RWPE2 (cell line): ENCODE measurements around the gene RFC4.

ENCODE experiments used
- ATAC-seq: fragments of 200-7000 bp; cut with Tn5 transposase; 3 replicates; pipeline ENCODE4 v1.9.1; 2021; ENCODE audit warnings: low read depth
- DNase-seq: peaks from one replicate; pipeline ENCODE4 v3.0.0-alpha.2; 2020; ENCODE audit warnings: low spot score
- H3K27ac ChIP-seq: fragments of 450-650 bp; 2 replicates; pipeline ENCODE4 v1.5.1; 2017; ENCODE audit warnings: mild to moderate bottlenecking; ENCODE audit not compliant: poor library complexity, severe bottlenecking
- H3K27me3 ChIP-seq: fragments of 250-450 bp; sonication (Bioruptor Pico); 2 replicates; pipeline ENCODE4 v1.5.1; 2021; ENCODE audit warnings: mild to moderate bottlenecking, moderate library complexity; ENCODE audit not compliant: insufficient read depth, poor library complexity, severe bottlenecking
- H3K36me3 ChIP-seq: fragments of 250-450 bp; sonication (Bioruptor Pico); 2 replicates; pipeline ENCODE4 v1.5.1; 2020; ENCODE audit warnings: low read depth, mild to moderate bottlenecking, moderate library complexity
- H3K4me1 ChIP-seq: fragments of 250-450 bp; sonication (Bioruptor Pico); 2 replicates; pipeline ENCODE4 v1.5.1; 2021; ENCODE audit warnings: mild to moderate bottlenecking, moderate library complexity; ENCODE audit not compliant: insufficient read depth, poor library complexity, severe bottlenecking
- H3K4me3 ChIP-seq: fragments of 250-450 bp; sonication (Bioruptor Pico); 2 replicates; pipeline ENCODE4 v1.5.1; 2021; ENCODE audit warnings: mild to moderate bottlenecking, moderate library complexity; ENCODE audit not compliant: severe bottlenecking
- H3K9me3 ChIP-seq: fragments of 250-450 bp; sonication (Bioruptor Pico); 2 replicates; pipeline ENCODE4 v1.5.1; 2021; ENCODE audit warnings: mild to moderate bottlenecking, moderate library complexity; ENCODE audit not compliant: severe bottlenecking
- TF ChIP-seq, protein P1 (sequence below): fragments of 450-650 bp; IDR thresholded peaks from one replicate; pipeline ENCODE4 v1.5.1; 2017; ENCODE audit warnings: mild to moderate bottlenecking, moderate library complexity; ENCODE audit not compliant: poor library complexity, severe bottlenecking

RFC4 gene

DNA sequence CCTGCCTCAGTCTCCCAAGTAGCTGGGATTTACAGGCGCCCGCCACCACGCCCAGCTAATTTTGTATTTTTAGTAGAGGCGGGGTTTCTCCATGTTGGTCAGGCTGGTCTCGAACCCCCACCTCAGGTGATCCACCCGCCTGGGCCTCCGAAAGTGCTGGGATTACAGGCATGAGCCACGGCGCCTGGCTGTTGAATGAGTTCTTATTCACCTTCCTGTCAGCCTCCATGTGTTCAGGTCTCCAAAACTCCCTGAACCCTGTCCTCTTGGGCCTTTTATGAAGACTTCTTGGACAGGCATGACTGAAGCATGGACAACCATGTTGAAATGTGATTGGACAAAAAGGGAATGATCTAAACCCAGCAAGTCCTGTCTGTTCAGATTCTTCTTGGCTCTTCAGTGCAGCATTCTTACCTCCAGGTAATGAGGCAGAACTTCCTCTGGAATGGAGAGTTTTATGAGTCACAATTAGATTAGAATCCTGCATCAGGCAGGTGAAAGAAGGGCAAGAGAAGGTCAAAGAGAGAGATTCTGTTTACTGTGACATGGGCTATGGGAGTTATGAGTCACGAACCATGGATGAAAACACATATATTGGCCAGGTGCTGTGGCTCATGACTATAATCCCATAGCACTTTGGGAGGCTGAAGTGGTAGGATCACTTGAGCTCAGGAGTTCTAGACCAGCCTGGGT lies 46.0 kb downstream of the RFC4 start:
- Histone ChIP-seq H3K27ac (peak overlapping the region; percentile 17), H3K4me3 (no peak overlapping the region), H3K36me3 (no peaks in the 10 kb centered on the region), H3K9me3 (no peaks in the 10 kb centered on the region), H3K4me1 (peaks cover 10% of the 10 kb centered on the region), H3K27me3 (no peaks in the 10 kb centered on the region)
- peak; percentile 91 for ATAC-seq
- TF ChIP-seq, protein P1, sequence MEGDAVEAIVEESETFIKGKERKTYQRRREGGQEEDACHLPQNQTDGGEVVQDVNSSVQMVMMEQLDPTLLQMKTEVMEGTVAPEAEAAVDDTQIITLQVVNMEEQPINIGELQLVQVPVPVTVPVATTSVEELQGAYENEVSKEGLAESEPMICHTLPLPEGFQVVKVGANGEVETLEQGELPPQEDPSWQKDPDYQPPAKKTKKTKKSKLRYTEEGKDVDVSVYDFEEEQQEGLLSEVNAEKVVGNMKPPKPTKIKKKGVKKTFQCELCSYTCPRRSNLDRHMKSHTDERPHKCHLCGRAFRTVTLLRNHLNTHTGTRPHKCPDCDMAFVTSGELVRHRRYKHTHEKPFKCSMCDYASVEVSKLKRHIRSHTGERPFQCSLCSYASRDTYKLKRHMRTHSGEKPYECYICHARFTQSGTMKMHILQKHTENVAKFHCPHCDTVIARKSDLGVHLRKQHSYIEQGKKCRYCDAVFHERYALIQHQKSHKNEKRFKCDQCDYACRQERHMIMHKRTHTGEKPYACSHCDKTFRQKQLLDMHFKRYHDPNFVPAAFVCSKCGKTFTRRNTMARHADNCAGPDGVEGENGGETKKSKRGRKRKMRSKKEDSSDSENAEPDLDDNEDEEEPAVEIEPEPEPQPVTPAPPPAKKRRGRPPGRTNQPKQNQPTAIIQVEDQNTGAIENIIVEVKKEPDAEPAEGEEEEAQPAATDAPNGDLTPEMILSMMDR: no peak
- DNase-seq: no peak

GRCh38 chr3:186759231-186759930 lies 46.9 kb downstream of the RFC4 start:
- Histone ChIP-seq H3K36me3 (no peaks in the 10 kb centered on the region), H3K27ac (no peak overlapping the region), H3K9me3 (no peaks in the 10 kb centered on the region), H3K27me3 (no peaks in the 10 kb centered on the region), H3K4me3 (no peak overlapping the region), H3K4me1 (peaks cover 11% of the 10 kb centered on the region)
- TF ChIP-seq, protein P1: no peak
- no peak for ATAC-seq
- no peak for DNase-seq

- no peaks in the 10 kb centered on the region for H3K36me3 ChIP-seq
- DNase-seq (no peak), ATAC-seq (no peak)
- no peak overlapping the region for H3K27ac ChIP-seq
- H3K4me1 ChIP-seq: peaks cover 22% of the 10 kb centered on the region
- no peaks in the 10 kb centered on the region for H3K9me3 ChIP-seq
- TF ChIP-seq, protein P1: no peak
- no peaks in the 10 kb centered on the region for H3K27me3 ChIP-seq
- H3K4me3 ChIP-seq: no peak overlapping the region
These were observed 48.5 kb downstream of the RFC4 start for GRCh38 chr3:186757686-186758220.

DNA sequence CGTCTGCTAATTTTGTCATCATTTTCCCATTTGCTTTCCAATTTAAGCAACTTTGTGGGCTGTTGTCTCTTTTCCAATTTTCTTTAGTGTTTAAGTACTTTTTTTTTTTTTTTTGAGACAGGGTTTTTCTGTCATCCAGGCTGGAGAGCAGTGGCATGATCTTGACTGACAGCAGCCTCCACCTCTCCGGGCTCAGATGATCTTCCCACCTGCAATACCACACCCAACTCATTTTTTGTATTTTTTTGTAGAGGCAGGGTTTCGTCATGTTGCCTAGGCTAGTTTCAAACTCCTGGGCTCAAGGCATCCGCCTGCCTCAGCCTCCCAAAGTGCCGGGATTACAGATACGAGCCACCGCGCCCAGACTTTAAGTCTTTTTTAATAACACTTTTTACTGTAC lies 49.1 kb downstream of the RFC4 start:
- Histone ChIP-seq H3K9me3 (no peaks in the 10 kb centered on the region), H3K4me1 (peaks cover 22% of the 10 kb centered on the region), H3K36me3 (no peaks in the 10 kb centered on the region), H3K27ac (no peak overlapping the region), H3K27me3 (no peaks in the 10 kb centered on the region), H3K4me3 (no peak overlapping the region)
- ATAC-seq (no peak), DNase-seq (no peak)
- TF ChIP-seq, protein P1: no peak

- TF ChIP-seq, protein P1: no peak
- peak overlapping the region; percentile 90 for H3K27ac ChIP-seq
- no peak for ATAC-seq
These were observed 51.4 kb downstream of the RFC4 start for GRCh38 chr3:186754871-186755270.

More at GRCh38 chr3:186754871-186755270, 51.4 kb downstream of the RFC4 start:
- no peak for DNase-seq
- no peak overlapping the region for H3K4me3 ChIP-seq
- no peaks in the 10 kb centered on the region for H3K36me3 ChIP-seq
- no peaks in the 10 kb centered on the region for H3K27me3 ChIP-seq
- no peaks in the 10 kb centered on the region for H3K9me3 ChIP-seq
- peaks cover 18% of the 10 kb centered on the region for H3K4me1 ChIP-seq
